ENCODE data around the gene RUVBL2. TPM values are rescaled to one million over a fixed set of nuclear protein-coding genes. Genes with fewer than 3 reads are reported as not detected.

RUVBL2 gene
- 81.5 and 83.0 TPM in 2 replicates for total RNA-seq
- long read RNA-seq, transcript RUVBL2-206 (15 exons, 2,009 nt), result major isoform, 162 of 203 reads
- long read RNA-seq, partial matches to known transcripts, result 16 of 203 reads
- long read RNA-seq, other reads (novel, unspliced or antisense), result 23 of 203 reads

GRCh38 chr19:48993175-48994034 is at the start of gene RUVBL2, which contains the start of gene GYS1:
Gene RUVBL2, plus strand, starts transcription at chr19:48993887. Its CDS starts 25 bp downstream, at chr19:48993912.
Gene GYS1, minus strand, starts transcription at chr19:48993309. Its CDS starts 197 bp downstream, at chr19:48993112.
- H3K4me3 Mint-ChIP-seq (ENCODE audit: low read depth), result peak within 1 kb of the TSS; percentile 99
- peaks cover 20% of the 10 kb centered on the region for H3K4me1 Mint-ChIP-seq (ENCODE audit: low read depth)
- H3K9me3 Mint-ChIP-seq (ENCODE audit: low read depth), result no peaks in the 10 kb centered on the region
- H3K27me3 Mint-ChIP-seq, result no peaks in the 10 kb centered on the region
- TF ChIP-seq CTCF (IDR thresholded peaks at IDR 0.05; ENCODE audit: unreplicated experiment), result peak; percentile 93
- peaks cover 3% of the 10 kb centered on the region for H3K36me3 Mint-ChIP-seq (ENCODE audit: insufficient read depth)
- DNase-seq (ENCODE audit: low spot score, unreplicated experiment), result peak; percentile 99
- H3K27ac Mint-ChIP-seq, result peak within 1 kb of the TSS; percentile 97

GRCh38 chr19:48945415-48945814 is 48.3 kb upstream of the RUVBL2 start:
- Mint-ChIP-seq H3K36me3 (ENCODE audit: insufficient read depth) (peaks cover 1% of the 10 kb centered on the region), H3K4me3 (ENCODE audit: low read depth) (no peak overlapping the region), H3K27ac (no peak overlapping the region), H3K9me3 (ENCODE audit: low read depth) (no peaks in the 10 kb centered on the region), H3K27me3 (no peaks in the 10 kb centered on the region), H3K4me1 (ENCODE audit: low read depth) (no peaks in the 10 kb centered on the region)
- no peak for TF ChIP-seq CTCF (IDR thresholded peaks at IDR 0.05; ENCODE audit: unreplicated experiment)
- no peak for DNase-seq (ENCODE audit: low spot score, unreplicated experiment)

GRCh38 chr19:48945817-48946216 is 47.9 kb upstream of the RUVBL2 start:
- Mint-ChIP-seq H3K4me3 (ENCODE audit: low read depth) (no peak overlapping the region), H3K9me3 (ENCODE audit: low read depth) (no peaks in the 10 kb centered on the region), H3K4me1 (ENCODE audit: low read depth) (no peaks in the 10 kb centered on the region), H3K27ac (no peak overlapping the region), H3K27me3 (no peaks in the 10 kb centered on the region), H3K36me3 (ENCODE audit: insufficient read depth) (peaks cover 1% of the 10 kb centered on the region)
- DNase-seq (ENCODE audit: low spot score, unreplicated experiment), result no peak
- TF ChIP-seq CTCF (IDR thresholded peaks at IDR 0.05; ENCODE audit: unreplicated experiment), result no peak

- Mint-ChIP-seq H3K27ac (no peak overlapping the region), H3K36me3 (ENCODE audit: insufficient read depth) (no peaks in the 10 kb centered on the region), H3K4me1 (ENCODE audit: low read depth) (no peaks in the 10 kb centered on the region)
Observed at GRCh38 chr19:48946463-48947257, 47.0 kb upstream of the RUVBL2 start.

More at GRCh38 chr19:48946463-48947257, 47.0 kb upstream of the RUVBL2 start:
- Mint-ChIP-seq H3K9me3 (ENCODE audit: low read depth) (no peaks in the 10 kb centered on the region), H3K4me3 (ENCODE audit: low read depth) (no peak overlapping the region), H3K27me3 (no peaks in the 10 kb centered on the region)
- no peak for DNase-seq (ENCODE audit: low spot score, unreplicated experiment)
- no peak for TF ChIP-seq CTCF (IDR thresholded peaks at IDR 0.05; ENCODE audit: unreplicated experiment)

All from progenitor cell of endocrine pancreas (in vitro differentiated cells).